Endothelial cell of umbilical vein (primary cell): ENCODE results near the gene NTN4. TPM values are rescaled to one million over a fixed set of nuclear protein-coding genes. Genes with fewer than 3 reads are reported as not detected.

Source experiments
- BruUV-seq: library from RNA; stranded (reverse); fragments of 400-500 nt; replicated peaks from 2 replicates; lab custom pipeline; 2021; lab: Mats Ljungman, UMichigan
- CTCF ChIA-PET: fragments of 300-600, 350-600 bp; sonication (Branson Sonifier 250); formaldehyde crosslinking; loops from one replicate; lab custom pipeline; 2021; ENCODE audit warnings: antibody characterized with exemption, inconsistent platforms; lab: Charles Lee
- POLR2A ChIA-PET: fragments of 300-600, 350-600 bp; sonication (Branson Sonifier 250); formaldehyde crosslinking; loops from one replicate; lab custom pipeline; 2021; ENCODE audit warnings: antibody characterized with exemption, inconsistent platforms; lab: Charles Lee
- DNase-seq: peaks from one replicate; pipeline ENCODE4 v3.0.0-alpha.2; 2011; ENCODE audit warnings: low read depth, low spot score
- FAIRE-seq: peaks from 2 replicates; lab custom pipeline; 2011; peaks lifted over from hg19 to GRCh38; lab: Jason Lieb, UNC
- H2AFZ ChIP-seq: 2 replicates; pipeline ENCODE4 v1.6.0; 2012; ENCODE audit warnings: low read depth, low read length, control low read depth, inconsistent platforms
- H3K27ac ChIP-seq: 2 replicates; pipeline ENCODE4 v1.5.1; 2011; ENCODE audit warnings: low read depth, mild to moderate bottlenecking, control low read depth, low read length, moderate library complexity; ENCODE audit not compliant: insufficient read depth
- H3K27me3 ChIP-seq, 2 experiments: 2 replicates each; pipeline versions ENCODE4 v1.6.0 to v1.6.1; 2011; ENCODE audit warnings: low read length in 2 of 2, mixed read lengths in 1 of 2; ENCODE audit not compliant: control insufficient read depth in 2 of 2, insufficient read depth in 2 of 2
- H3K36me3 ChIP-seq, 2 experiments: 2 replicates in 1 of 2; 3 replicates in 1 of 2; pipeline ENCODE4 v1.5.1; 2011; ENCODE audit warnings: low read length in 2 of 2, mild to moderate bottlenecking in 1 of 2, moderate library complexity in 1 of 2; ENCODE audit not compliant: control insufficient read depth in 2 of 2, insufficient read depth in 2 of 2; ENCODE audit errors: extremely low read depth in 1 of 2
- H3K4me1 ChIP-seq: 3 replicates; pipeline ENCODE4 v1.5.1; 2011; ENCODE audit warnings: mild to moderate bottlenecking, low read length; ENCODE audit not compliant: control insufficient read depth, insufficient read depth; ENCODE audit errors: extremely low read depth
- H3K4me2 ChIP-seq: 2 replicates; pipeline ENCODE4 v1.6.1; 2011; ENCODE audit warnings: low read length, control low read depth, mixed read lengths; ENCODE audit not compliant: insufficient read depth
- H3K4me3 ChIP-seq, 3 experiments: fragments of 200-600 bp in 1 of 3; sonication (generic), shearing (Covaris generic) in 1 of 3; replicated peaks in 1 of 3; 2 replicates each; pipeline ENCODE4 v1.5.1; 2011 to 2016; ENCODE audit warnings: control low read depth in 3 of 3, low read length in 3 of 3, mild to moderate bottlenecking in 2 of 3, inconsistent platforms in 1 of 3, low read depth in 1 of 3, moderate library complexity in 1 of 3; ENCODE audit not compliant: insufficient read depth in 1 of 3
- H3K79me2 ChIP-seq: 2 replicates; pipeline ENCODE4 v1.6.0; 2012; ENCODE audit warnings: low read length, inconsistent platforms; ENCODE audit not compliant: control insufficient read depth, insufficient read depth
- H3K9ac ChIP-seq: replicated peaks from 2 replicates; pipeline ENCODE3; 2011; ENCODE audit warnings: low read length, control low read depth; ENCODE audit not compliant: insufficient read depth; ENCODE audit errors: extremely low read depth
- H3K9me1 ChIP-seq: replicated peaks from 3 replicates; pipeline ENCODE4 v1.6.0; 2011; ENCODE audit warnings: mild to moderate bottlenecking, low read length; ENCODE audit not compliant: control insufficient read depth, insufficient read depth; ENCODE audit errors: extremely low read depth
- H3K9me3 ChIP-seq: replicated peaks from 2 replicates; pipeline ENCODE4 v1.5.1; 2012; ENCODE audit warnings: low read length, inconsistent platforms; ENCODE audit not compliant: control insufficient read depth, insufficient read depth
- H4K20me1 ChIP-seq: replicated peaks from 2 replicates; pipeline ENCODE3; 2011; ENCODE audit warnings: mild to moderate bottlenecking, low read length; ENCODE audit not compliant: control insufficient read depth, insufficient read depth; ENCODE audit errors: extremely low read depth
- EZH2 ChIP-seq: IDR thresholded peaks from 2 replicates; pipeline ENCODE4 v1.6.1; 2012; ENCODE audit warnings: borderline replicate concordance, low read depth, mild to moderate bottlenecking, moderate library complexity, low read length, inconsistent platforms; ENCODE audit not compliant: severe bottlenecking
- FOS ChIP-seq: IDR thresholded peaks from 2 replicates; pipeline ENCODE4 v1.6.1; 2011; ENCODE audit warnings: mild to moderate bottlenecking, low read length, moderate library complexity, borderline replicate concordance; ENCODE audit not compliant: insufficient read depth
- GATA2 ChIP-seq: IDR thresholded peaks from 2 replicates; pipeline ENCODE4 v1.7.0; 2011; ENCODE audit warnings: low read depth, mild to moderate bottlenecking, moderate library complexity, mixed read lengths, low read length; ENCODE audit not compliant: insufficient read length, insufficient read depth
- JUN ChIP-seq: IDR thresholded peaks from 2 replicates; pipeline ENCODE4 v1.6.1; 2011; ENCODE audit warnings: borderline replicate concordance, low read depth; ENCODE audit not compliant: insufficient read length, insufficient read depth
- MYC ChIP-seq: IDR thresholded peaks from one replicate; pipeline ENCODE4 v1.6.1; 2011; ENCODE audit warnings: mild to moderate bottlenecking, low read depth, low read length
- POLR2A ChIP-seq: IDR thresholded peaks from 2 replicates; pipeline ENCODE4 v1.6.1; 2012; ENCODE audit warnings: low read depth, mild to moderate bottlenecking, control low read depth, low read length
- POLR2AphosphoS5 ChIP-seq: IDR thresholded peaks from 2 replicates; pipeline ENCODE4 v1.6.1; 2012; ENCODE audit warnings: low read depth, mild to moderate bottlenecking, control low read depth, low read length, moderate library complexity; ENCODE audit not compliant: insufficient read depth
- dilution Hi-C: fragments of 300-500 bp; cut with MboI; formaldehyde crosslinking; loops from one replicate; pipeline ENCODE4 v1.15.0; 2019; ENCODE audit warnings: low sequenced_read_pairs; ENCODE audit not compliant: extremely low pct_ligation_motif_present
- intact Hi-C: fragments of 100-400 bp; cut with micrococcal nuclease; formaldehyde crosslinking; loops from one replicate; pipeline ENCODE4 v1.10.0; 2022
- polyA plus RNA-seq, 4 experiments: library from polyadenylated mRNA; depleted of rRNA in 3 of 4; stranded (reverse) in 3 of 4; unstranded in 1 of 4; fragments of >200 nt; gene quantifications; 2 replicates each; pipeline versions ENCODE4 v1.2.1 to v1.2.3, GENCODE V29; 2011 to 2012; ENCODE audit warnings: missing spikeins in 1 of 4
- total RNA-seq: library from RNA; stranded (reverse); gene quantifications from 2 replicates; pipeline ENCODE4 v1.2.3, GENCODE V29; 2021
- TF ChIP-seq, protein P1 (sequence below), 2 donors: IDR thresholded peaks; 1 replicate in 1 of 2; 2 replicates in 1 of 2; pipeline ENCODE4 v1.5.1; 2011; ENCODE audit warnings: low read length in 2 of 2, mild to moderate bottlenecking in 2 of 2, moderate library complexity in 2 of 2, control low read depth in 1 of 2, inconsistent platforms in 1 of 2, low read depth in 1 of 2; ENCODE audit not compliant: insufficient read depth in 1 of 2; ENCODE audit errors: extremely low read depth in 1 of 2
- TF ChIP-seq, protein P2 (sequence below): IDR thresholded peaks from 2 replicates; pipeline ENCODE4 v1.6.1; 2011; ENCODE audit not compliant: insufficient read depth, insufficient read length

Gene NTN4
- total and polyA plus RNA-seq, 2 donors (not counting 3 experiments of a cell fraction or from before 2014, with no cell fraction given): 120 to 317 TPM

DNA sequence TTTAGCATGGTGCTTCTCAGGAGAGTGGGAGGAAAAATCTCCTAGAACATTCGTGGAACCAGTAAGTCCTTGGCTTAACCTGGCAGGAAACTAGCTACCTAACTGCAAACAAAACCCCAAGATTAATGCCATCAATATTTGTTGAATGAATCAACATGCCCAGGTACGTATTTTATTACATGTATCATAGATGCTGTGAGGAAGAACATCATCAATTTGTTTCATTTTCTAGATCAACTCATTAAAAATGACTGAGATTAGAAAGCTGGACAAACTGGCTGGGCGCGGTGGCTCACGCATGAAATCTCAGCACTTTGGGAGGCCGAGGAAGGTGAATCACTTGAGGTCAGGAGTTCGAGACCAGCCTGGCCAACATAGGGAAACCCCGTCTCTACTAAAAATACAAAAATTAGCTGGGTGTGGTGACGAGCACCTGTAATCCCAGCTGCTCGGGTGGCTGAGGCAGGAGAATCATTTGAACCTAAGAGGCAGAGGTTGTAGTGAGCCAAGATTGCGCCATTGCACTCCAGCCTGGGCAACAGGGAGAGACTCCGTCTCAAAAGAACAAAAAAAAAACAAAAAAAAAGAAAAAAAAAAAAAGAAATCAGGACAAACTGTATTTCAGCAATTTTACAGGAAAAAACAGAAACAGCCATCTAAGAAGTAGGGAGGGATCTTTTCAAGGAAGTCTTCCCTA lies 88.7 kb downstream of the NTN4 start:
- dilution Hi-C loops: no loop called here
- peaks cover 0 to 9% of the 10 kb centered on the region in 2 experiments for H3K36me3 ChIP-seq
- H3K27ac ChIP-seq: no peak overlapping the region
- H3K9me1 ChIP-seq: no peaks in the 10 kb centered on the region
- no TSS peak for BruUV-seq
- TF ChIP-seq, protein P1, sequence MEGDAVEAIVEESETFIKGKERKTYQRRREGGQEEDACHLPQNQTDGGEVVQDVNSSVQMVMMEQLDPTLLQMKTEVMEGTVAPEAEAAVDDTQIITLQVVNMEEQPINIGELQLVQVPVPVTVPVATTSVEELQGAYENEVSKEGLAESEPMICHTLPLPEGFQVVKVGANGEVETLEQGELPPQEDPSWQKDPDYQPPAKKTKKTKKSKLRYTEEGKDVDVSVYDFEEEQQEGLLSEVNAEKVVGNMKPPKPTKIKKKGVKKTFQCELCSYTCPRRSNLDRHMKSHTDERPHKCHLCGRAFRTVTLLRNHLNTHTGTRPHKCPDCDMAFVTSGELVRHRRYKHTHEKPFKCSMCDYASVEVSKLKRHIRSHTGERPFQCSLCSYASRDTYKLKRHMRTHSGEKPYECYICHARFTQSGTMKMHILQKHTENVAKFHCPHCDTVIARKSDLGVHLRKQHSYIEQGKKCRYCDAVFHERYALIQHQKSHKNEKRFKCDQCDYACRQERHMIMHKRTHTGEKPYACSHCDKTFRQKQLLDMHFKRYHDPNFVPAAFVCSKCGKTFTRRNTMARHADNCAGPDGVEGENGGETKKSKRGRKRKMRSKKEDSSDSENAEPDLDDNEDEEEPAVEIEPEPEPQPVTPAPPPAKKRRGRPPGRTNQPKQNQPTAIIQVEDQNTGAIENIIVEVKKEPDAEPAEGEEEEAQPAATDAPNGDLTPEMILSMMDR (IDR thresholded peaks at IDR 0.05; ENCODE audit: extremely low read depth in 1 of 2, insufficient read depth in 1 of 2, low read depth in 1 of 2, low read length in 2 of 2): no peak
- TF ChIP-seq FOS (no peak), JUN (no peak)
- H3K4me2 ChIP-seq: no peak overlapping the region
- DNase-seq (no peak), FAIRE-seq (no peak)
- no peaks in the 10 kb centered on the region for H3K4me1 ChIP-seq
- H3K9ac ChIP-seq: no peak overlapping the region
- no peak overlapping the region for H2AFZ ChIP-seq
- no peaks in the 10 kb centered on the region for H4K20me1 ChIP-seq
- no peak overlapping the region for H3K4me3 ChIP-seq
- intact Hi-C loops: no loop called here
- H3K9me3 ChIP-seq: no peaks in the 10 kb centered on the region
- ChIA-PET POLR2A (no interaction called here), CTCF (no interaction called here)
- H3K79me2 ChIP-seq: no peaks in the 10 kb centered on the region
- no peaks in the 10 kb centered on the region for H3K27me3 ChIP-seq

DNA sequence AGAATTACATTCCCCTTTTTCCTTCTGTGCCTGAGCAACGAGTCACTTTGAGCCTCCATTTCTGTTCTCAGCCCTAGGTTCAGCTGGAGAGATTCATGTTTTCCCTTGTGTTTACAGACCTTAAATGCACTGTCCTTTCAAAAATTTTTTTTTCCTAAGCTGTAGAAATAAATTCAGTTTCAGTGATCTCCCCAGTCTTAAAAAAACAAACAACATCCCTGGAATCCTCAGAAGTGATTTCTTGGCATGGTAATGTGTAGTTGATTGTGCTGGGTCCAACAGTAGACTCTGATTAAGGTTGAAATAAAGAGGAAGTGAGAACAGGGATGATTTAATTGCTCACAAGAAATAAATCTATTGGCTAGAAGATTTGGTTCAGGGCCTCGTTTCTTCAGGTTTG lies 89.3 kb downstream of the NTN4 start:
- BruUV-seq: no TSS peak
- TF ChIP-seq JUN (no peak), POLR2AphosphoS5 (no peak), MYC (no peak), EZH2 (no peak), POLR2A (no peak), GATA2 (no peak), FOS (no peak)
- TF ChIP-seq, protein P1 (IDR thresholded peaks at IDR 0.05; ENCODE audit: extremely low read depth in 1 of 2, insufficient read depth in 1 of 2, low read depth in 1 of 2, low read length in 2 of 2): no peak
- TF ChIP-seq, protein P2, sequence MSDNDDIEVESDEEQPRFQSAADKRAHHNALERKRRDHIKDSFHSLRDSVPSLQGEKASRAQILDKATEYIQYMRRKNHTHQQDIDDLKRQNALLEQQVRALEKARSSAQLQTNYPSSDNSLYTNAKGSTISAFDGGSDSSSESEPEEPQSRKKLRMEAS: no peak
- ChIA-PET CTCF (no interaction called here), POLR2A (no interaction called here)
- no peaks in the 10 kb centered on the region for H3K9me1 ChIP-seq
- no peaks in the 10 kb centered on the region for H3K79me2 ChIP-seq
- H3K9me3 ChIP-seq: no peaks in the 10 kb centered on the region
- no peaks in the 10 kb centered on the region for H4K20me1 ChIP-seq
- peaks cover 0 to 8% of the 10 kb centered on the region in 2 experiments for H3K36me3 ChIP-seq
- no peaks in the 10 kb centered on the region for H3K27me3 ChIP-seq
- peak; percentile 4 for FAIRE-seq
- no peak overlapping the region for H2AFZ ChIP-seq
- no peak overlapping the region for H3K27ac ChIP-seq
- H3K4me2 ChIP-seq: no peak overlapping the region
- dilution Hi-C loops (no loop called here), intact Hi-C loops (no loop called here)
- H3K9ac ChIP-seq: no peak overlapping the region
- no peak overlapping the region for H3K4me3 ChIP-seq
- DNase-seq: peak; percentile 30
- no peaks in the 10 kb centered on the region for H3K4me1 ChIP-seq
